HEK293T (cell line): ENCODE data around the gene UBR3.

Experiments
- BHLHE40 ChIP-seq: fragments of 450-650 bp; IDR thresholded peaks from 2 replicates; pipeline ENCODE4 v1.6.1; 2016; ENCODE audit warnings: mild to moderate bottlenecking, moderate library complexity, borderline replicate concordance
- SP1 ChIP-seq: fragments of 450-650 bp; IDR thresholded peaks from 2 replicates; pipeline ENCODE4 v1.6.1; 2017
- TARDBP ChIP-seq: fragments of 450-650 bp; IDR thresholded peaks from 2 replicates; pipeline ENCODE4 v1.6.1; 2016

DNA sequence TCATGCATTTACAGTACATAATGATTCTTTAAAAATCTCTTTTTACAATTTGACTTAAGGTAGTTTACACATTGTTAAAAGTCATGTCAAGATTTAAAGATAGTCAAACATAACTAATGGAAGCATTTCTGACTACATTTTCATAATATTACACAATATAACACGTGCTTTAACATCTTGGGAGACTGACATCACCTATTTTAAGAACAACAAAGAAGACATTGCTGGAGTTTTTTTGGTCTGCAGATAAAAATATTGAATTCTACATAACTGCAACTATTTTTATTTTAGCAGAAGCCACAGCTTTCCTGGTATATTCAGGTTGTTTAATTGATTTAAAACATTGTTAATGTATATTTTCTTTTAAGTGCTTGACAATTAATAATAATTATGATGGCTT is 65.7 kb downstream of the UBR3 start:
- TF ChIP-seq TARDBP (no peak), SP1 (no peak), BHLHE40 (no peak)
